Measurements from ENCODE around the gene NANOGP8.

Gene NANOGP8

GRCh38 chr15:35064576-35065190, 20.4 kb downstream of the NANOGP8 start:
- H3K4me3 ChIP-seq (ENCODE audit: low read depth, low read length), result no peak overlapping the region
- TF ChIP-seq CTCF (IDR thresholded peaks at IDR 0.05; ENCODE audit: low read depth, low read length), result no peak

GRCh38 chr15:35062738-35063099, 22.4 kb downstream of the NANOGP8 start:
- TF ChIP-seq CTCF (IDR thresholded peaks at IDR 0.05; ENCODE audit: low read depth, low read length), result no peak
- no peak overlapping the region for H3K4me3 ChIP-seq (ENCODE audit: low read depth, low read length)

- TF ChIP-seq CTCF (IDR thresholded peaks at IDR 0.05; ENCODE audit: low read depth, low read length), result no peak
- H3K4me3 ChIP-seq (ENCODE audit: low read depth, low read length), result no peak overlapping the region
These were observed 23.0 kb downstream of the NANOGP8 start for GRCh38 chr15:35061825-35062737.

GRCh38 chr15:35061161-35061824, 23.8 kb downstream of the NANOGP8 start:
- H3K4me3 ChIP-seq (ENCODE audit: low read depth, low read length), result no peak overlapping the region

GRCh38 chr15:35060591-35060990, 24.5 kb downstream of the NANOGP8 start:
- no peak for TF ChIP-seq CTCF (IDR thresholded peaks at IDR 0.05; ENCODE audit: low read depth, low read length)

More at GRCh38 chr15:35061161-35061824, 23.8 kb downstream of the NANOGP8 start:
- TF ChIP-seq CTCF (IDR thresholded peaks at IDR 0.05; ENCODE audit: low read depth, low read length), result no peak

GRCh38 chr15:35058534-35059054, 26.5 kb downstream of the NANOGP8 start:
- H3K4me3 ChIP-seq (ENCODE audit: low read depth, low read length), result no peak overlapping the region
- TF ChIP-seq CTCF (IDR thresholded peaks at IDR 0.05; ENCODE audit: low read depth, low read length), result no peak

More at GRCh38 chr15:35060591-35060990, 24.5 kb downstream of the NANOGP8 start:
- no peak overlapping the region for H3K4me3 ChIP-seq (ENCODE audit: low read depth, low read length)

Measured in WI38 (cell line).